GM21447 (cell line): ENCODE data around the gene CA14.
A peak's percentile ranks its signal among the peaks of the same experiment; 100 is the strongest.
"Not testable (repeated sequence)": the region's sequence is repeated elsewhere in the genome, so short reads cannot be mapped to it uniquely, and the experiment has no call there.

ENCODE experiments used
- ATAC-seq: cut with Tn5 transposase; IDR thresholded peaks from one replicate; pipeline ENCODE4 v1.9.1; 2021; ENCODE audit not compliant: unreplicated experiment

Gene CA14

DNA sequence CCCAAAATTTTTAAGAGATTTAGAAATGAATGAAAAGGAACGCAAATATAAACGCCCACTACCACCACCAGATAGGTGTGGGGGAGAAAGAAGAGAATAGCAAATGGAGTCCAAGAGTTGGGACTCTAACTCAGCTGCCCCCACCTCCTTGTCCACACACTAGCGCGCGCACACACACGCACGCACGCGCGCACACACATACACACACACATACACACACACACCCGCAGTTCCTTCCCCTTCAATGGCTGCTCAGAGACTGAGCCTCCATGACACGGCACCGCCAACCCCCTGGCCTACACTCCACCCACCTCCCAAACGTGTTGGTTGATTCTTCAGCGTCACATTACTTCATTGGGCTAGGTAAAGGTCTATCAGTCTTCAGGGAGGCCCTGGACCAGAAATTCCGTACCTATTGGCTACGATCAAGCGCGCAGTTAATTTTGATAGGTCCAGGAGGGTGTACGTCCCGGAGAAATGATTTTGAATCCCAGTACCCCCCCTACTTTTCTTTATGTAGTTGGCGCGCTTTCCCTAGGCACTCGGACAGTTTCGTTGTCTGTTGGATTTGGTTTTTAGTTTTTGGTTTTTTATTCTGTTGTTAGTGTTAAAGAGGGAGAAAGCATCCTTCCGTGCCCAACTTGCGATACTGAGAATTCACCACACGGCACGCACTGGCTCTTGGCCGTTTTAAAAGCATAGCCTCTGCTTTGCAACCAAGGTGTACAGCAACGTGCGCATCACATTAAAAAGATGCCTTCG, 21.5 kb upstream of the CA14 start, which contains the start of gene ANP32E:
TSS of gene ANP32E (minus strand) at position 261 of the 762 bp plus-strand sequence. CDS start 326 bp downstream, outside the sequence.
- ATAC-seq: peak; percentile 71

DNA sequence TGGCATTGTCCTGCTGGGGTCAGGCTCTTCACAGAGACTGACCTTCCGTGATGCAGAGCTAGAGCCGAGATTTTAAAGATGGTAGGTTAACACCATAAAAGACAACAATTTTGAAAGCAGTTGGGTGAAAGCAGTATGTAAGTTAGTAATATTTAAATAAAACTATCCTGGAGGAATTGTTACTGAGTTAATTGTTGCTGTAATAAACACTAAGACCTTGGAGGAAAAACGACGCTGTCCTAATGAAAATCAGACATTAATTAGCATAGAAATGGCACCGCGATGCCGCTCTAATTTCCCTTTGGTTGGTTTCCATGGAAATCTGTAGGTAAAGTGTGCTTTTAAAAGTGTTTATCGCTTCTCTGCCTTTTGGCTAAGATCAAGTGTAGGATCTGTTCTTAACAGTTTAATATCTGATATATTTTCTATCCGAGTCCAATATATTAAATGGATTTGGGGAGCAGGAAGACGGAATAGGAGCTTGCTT, 20.9 kb upstream of the CA14 start:
- ATAC-seq: no peak

DNA sequence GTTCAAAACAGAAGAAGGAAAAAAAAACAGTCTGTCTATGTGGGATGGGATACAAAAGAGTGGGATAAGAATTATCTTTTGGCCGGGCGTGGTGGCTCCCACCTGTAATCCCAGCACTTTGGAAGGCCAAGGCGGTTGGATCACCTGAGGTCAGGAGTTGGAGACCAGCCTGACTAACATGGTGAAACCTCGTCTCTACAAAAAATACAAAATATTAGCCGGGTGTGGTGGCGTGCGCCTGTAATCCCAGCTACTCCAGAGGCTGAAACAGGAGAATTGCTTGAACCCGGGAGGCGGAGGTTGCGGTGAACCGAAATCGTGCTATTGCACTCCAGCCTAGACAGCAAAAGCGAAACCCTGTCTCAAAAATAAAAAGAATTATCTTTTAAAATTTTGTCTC, 20.4 kb upstream of the CA14 start:
- not testable (repeated sequence) for ATAC-seq

DNA sequence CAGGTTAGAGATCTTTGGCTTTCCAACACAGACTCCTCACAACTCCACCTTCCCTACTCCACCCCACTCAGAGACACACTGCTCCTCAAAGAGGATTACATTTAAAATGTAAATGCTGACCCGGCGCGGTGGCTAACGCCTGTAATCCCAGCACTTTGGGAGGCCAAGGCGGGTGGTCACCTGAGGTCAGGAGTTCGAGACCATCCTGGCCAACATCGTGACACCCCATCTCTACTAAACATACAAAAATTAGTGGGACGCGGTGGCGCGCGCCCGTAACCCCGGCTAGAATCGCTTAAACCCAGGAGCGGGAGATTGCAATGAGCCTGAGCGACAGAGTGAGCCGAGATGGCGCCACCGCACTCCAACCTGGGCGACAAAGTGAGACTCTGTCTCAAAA, 19.8 kb upstream of the CA14 start:
- ATAC-seq: no peak

DNA sequence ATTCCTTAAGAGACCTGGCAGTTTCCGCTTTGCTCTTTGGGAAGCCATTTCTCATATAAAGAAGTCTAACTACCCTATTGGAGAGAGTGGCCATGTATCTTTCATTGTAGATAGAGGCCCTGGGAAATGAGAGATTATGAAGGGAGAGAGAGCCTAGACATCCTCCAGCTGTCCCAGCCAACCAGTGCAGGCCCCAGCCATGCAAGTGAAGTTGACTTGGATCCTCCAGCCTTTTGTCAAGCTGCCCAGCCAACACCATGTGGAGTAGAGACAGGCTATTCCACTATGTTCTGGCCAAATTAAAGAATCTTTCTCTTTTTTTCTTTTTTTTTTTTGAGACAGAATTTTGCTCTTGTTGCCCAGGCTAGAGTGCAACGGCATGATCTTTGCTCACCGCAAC, 14.6 kb upstream of the CA14 start:
- ATAC-seq: no peak

DNA sequence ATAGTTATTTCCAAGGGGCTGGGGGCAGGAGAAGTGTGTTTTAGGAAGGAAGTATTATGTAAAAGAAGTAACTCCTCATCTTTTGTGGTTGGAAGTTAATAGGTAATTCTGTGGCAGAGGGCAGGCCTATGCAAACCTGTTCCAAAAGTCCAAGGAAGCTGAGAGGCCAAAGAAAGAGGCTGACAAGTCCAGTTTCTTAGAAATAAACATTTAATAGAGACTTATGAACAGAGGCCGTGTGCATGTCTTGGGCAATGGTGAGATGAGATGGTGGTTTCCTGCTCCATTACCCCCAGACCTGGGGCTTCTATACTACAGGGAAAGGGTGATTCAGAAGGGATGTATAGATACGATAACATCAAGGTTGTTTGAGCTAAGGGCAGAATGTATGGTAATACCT, 7.6 kb upstream of the CA14 start:
- ATAC-seq: no peak

DNA sequence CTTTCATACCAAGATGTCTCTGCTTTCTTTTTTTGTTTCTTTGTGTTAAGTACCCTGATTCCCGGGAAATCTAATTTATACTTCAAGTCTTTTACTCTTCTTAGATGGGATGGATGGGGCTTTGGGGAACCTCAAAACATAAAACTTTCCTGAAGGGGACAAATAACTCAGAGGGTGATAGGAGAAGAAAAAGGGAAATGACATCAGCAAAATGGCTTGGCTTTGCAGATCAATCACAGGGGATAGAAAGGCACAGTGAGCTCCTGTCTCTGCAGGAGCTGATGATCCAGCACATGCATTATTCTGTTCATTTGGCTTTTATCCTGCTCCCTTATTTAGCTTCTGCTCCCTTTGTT, 1.4 kb upstream of the CA14 start:
- ATAC-seq: no peak

DNA sequence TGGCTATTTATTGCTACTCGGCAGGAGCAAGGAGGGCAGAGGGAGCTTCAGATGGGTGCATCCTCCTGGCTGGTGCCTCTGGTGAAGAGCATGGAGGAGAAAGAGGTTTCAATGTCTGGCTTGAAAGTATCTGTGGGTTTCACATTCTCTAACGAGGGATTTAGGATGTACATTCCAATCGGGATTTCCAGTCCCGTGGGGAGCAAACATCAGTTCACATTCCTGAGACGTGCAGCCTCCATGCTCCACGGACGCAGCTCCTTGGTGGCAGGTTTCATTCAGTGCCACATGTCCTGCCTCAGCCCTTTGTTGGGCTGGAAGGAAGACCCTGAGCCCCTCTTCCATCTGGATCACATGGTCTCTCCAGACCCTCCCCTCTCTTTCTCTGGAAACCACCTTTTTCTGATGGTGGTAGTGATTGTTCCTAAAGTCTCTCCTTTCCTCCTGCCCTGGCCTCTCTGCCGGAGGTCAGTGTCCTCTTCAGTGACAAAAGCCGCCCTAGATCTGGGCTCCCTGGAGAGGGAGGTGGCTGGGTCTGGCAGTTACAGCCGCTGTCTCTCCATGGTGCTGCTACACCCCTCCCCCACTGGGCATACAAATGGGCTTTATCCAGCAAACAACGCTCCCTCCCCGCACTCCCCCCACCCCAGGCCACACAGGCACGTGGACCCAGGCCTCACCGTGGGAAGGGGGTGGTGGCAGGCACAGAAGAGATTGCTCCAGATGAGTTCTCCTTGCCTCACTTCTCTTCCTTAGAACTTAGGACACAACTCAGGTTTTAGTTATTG, 826 bp upstream of the CA14 start:
- no peak for ATAC-seq

DNA sequence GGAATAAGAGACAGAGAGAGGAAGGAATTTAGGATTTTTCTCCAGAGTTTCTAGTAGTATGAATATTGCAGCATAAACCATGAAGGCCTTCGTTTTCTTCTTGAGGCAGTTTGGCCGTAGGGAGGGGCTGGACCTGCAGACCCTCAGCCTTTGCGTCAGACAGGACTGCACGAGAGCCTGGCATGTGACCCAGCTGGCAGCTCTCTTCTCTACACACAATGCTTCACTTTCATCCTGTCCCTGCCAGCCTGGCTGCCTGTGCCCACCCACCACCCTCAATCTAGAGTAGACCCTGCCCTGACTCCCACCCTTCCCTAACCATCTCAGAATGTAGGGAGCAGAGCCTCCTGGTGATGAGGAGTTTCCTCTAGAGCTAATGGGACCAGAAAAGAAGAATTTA, 1.6 kb downstream of the CA14 start:
- no peak for ATAC-seq

DNA sequence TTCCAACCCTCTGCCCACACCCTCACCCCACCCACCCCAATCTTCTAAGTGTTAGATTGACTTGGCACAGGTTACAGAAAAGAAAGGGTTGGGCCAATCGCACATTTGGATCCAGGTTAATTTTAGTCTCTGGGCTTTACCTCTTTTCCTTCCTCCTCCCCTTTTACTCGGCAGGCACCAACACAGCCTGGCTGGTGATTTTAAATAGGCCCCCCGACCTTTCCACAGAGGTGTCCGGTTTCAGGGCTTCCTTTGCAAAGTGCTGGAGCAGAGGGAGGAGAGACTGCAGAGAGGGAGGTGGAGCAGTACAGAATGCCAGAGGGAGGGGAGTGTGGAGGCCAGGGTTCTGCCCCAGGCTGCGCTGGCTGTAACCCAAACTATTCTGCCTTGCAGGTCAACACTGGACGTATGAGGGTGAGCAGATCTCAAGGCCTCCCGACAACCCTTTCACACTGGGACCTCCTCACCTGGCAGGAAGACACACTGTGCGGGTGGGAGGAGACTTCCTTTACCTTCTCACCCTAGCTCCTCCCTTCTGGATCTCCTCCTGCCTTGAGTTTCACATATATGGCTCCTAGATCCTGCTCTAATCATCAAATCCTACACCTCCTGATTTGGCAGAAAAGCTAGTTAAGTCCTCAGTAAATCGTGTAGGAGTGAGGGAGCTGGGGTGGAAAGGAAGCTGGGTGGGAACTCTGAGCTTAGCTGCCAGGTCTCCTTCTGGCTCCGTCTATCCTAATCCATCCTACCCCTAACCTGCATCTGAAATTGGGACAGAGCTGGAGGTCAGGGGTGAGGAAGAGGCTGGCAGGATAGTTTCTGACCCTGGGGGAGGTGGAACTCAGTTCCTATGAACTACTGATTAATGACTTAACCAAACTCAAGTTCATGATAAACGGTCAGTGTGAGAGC, 2.4 kb downstream of the CA14 start:
- ATAC-seq: no peak

DNA sequence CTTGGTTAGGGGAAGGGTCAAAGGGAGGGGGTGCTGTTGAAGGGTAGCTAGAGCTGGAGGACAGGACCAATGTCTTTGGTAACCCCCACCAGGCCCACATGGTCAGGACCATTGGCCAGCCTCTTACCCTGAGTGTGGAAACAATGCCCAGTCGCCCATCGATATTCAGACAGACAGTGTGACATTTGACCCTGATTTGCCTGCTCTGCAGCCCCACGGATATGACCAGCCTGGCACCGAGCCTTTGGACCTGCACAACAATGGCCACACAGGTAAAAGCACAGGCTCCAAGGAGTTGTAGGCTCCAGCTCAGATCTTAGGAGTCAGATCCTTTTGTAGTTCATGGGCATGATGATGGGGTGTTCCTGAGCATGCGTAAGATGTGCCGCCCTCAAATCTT, 3.8 kb downstream of the CA14 start:
- ATAC-seq: no peak

DNA sequence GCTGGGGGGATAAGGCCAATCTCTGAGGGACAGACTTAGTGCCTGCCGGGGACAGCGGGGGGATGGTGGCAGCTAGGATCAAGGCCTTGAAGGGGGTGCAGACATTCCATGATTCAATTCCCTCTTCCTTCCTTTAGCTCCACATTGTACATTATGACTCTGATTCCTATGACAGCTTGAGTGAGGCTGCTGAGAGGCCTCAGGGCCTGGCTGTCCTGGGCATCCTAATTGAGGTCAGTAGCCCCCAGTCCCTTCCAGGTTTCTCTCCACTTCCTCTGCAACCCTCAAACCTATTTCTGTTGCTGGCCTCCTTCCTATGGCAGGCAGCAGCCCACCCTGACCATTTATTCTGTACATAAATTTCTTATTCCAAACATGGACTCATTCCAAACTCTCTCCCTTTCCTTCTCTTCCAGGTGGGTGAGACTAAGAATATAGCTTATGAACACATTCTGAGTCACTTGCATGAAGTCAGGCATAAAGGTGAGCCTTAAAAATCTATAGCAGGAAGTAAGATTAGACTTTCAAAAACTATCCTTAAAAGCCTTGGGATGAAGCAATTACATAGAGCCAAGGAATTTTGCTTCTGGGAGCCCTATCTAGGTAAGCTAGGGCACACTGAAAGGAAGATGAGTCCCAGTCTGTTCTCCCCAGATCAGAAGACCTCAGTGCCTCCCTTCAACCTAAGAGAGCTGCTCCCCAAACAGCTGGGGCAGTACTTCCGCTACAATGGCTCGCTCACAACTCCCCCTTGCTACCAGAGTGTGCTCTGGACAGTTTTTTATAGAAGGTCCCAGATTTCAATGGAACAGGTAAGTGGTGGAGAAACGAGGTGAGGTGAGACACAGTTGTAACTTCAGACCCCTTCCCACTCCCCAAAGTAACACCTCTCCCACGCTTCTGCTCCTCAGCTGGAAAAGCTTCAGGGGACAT, 5.1 kb downstream of the CA14 start:
- ATAC-seq: no peak

DNA sequence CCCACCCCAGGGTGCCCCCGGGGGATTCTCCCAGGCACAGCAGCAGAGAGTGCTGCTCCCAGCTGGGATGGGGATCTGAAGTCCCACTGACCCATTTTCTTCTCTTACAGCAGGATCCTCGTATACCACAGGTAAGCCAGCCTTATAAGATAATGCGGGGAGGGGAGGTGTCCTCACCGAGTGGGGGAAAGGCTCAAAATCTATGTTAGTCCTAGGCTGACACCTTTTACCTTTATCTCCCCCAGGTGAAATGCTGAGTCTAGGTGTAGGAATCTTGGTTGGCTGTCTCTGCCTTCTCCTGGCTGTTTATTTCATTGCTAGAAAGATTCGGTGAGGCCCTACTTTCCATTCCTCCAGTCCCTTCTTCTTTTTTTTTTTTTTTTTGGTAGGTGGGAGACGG, 6.0 kb downstream of the CA14 start:
- ATAC-seq: no peak

DNA sequence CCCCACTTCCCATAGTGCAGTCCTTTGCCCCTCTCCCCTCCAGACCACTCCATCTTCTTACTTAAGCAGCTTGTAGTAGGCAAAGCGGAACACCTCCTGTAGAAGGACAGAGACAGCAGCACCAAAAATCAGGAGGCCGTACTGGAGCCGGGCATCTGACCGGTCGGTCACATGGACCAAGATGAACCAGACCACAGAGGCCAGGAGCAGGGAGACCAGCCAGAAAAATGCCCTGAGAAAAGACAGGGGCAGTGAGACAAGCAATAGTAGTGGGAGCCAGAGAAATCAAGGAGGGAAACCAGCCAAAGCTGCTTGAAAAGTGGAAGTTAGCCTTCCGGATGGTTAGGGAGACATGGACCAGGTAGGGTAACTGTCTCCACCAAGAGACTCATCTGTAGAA, 10.3 kb downstream of the CA14 start:
- no peak for ATAC-seq

DNA sequence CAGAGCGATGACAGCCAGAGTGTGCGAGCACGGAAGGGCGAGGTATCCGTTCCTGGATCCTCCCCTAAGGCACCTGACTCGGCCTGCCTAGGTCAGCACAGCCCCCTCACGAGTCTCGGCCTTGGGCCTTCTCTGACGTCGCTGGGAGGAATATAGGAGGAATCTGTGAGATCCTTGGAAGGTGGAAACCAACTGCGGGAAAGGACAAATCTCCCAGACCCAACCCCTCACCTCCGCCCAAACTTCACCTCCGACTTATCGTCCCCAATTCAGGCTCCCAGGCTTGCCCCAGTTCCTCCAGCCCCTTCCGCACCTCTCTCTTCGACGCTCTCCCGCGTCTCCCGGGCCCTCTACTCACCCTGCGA, 10.7 kb downstream of the CA14 start:
- peak; percentile 11 for ATAC-seq

DNA sequence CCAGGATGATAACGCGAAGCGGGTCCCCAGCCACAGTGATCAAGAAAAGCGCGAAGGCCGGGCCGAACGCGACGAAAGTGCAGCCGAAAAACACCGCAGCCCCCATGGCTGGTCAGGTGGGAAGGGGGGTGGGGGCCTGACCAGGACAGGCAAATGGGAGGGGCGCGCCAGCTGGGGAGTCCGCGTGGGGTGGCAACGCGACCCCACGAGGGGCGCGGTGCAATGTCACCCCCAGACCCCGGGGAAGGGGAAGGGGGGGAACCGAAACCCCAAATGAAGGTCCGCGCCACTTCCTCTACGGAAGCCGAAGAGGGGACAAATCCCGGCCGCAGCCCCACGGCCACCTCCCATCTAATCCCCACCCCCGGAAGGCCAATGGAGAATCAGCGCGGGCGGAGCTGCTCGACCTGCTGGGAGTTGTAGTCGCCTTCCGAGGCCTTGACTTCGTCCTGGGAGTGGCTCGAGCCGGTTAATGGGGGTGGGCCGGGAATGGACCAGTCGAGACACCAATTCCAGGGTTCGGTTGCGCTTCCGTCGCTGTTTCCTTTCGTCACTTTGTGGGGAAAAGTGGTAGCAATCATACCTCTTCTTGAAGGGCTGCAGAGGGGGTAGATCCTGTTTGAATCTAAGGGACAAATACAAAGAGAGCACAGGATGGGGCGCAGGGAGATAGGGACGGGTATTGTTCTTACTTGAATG, 11.3 kb downstream of the CA14 start, which contains the start of gene APH1A:
TSS of gene APH1A (minus strand) at position 312 of the 699 bp plus-strand sequence. CDS start at position 106, 206 bp downstream.
- peak; percentile 88 for ATAC-seq

DNA sequence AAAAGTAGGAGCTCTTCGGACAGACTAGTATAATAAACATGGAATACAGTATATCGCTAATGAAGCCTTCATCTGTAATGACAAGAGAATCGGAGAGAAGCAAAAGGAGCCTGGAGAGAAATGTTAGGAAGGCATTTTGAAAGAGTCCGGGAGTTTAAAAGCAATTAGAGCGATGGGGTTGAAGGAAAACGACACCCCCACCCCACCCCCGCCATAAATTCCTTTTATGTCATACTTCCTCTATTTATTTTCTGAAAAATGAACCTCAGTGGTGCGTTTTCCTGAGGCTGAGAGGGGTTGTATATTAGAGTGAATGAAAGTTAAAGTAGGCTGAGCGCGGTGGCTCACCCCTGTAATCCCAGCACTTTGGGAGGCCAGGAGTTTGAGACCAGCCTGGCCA, 11.9 kb downstream of the CA14 start:
- ATAC-seq: no peak

DNA sequence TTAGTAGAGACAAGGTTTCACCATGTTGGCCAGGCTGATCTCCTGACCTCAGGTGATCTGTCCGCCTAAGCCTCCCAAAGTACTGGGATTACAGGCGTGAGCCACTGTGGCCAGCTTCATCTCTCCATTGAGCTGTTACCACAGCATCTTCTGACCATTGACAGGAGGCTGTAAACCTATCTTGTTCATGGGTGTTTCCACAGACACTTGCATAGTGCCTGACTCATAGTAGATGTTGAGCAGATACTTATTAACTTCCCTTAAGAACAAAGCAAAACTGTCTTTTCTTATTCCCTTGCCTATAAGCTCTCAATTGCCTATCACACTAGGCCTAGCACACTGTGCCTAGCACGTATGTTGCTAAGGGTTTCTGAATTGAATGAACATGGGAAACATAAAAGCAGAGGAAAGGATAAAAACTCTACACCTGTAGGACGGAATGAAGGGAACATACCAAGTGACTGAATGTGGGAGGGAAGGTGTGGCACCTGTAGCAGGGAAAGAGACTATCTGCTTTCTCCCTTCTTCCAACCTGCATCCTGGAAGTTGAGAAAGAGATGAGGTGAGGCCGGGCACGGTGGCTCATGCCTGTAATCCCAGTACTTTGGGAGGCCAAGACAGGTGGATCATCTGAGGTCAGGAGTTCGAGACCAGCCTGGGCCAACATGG, 13.9 kb downstream of the CA14 start:
- ATAC-seq: no peak

DNA sequence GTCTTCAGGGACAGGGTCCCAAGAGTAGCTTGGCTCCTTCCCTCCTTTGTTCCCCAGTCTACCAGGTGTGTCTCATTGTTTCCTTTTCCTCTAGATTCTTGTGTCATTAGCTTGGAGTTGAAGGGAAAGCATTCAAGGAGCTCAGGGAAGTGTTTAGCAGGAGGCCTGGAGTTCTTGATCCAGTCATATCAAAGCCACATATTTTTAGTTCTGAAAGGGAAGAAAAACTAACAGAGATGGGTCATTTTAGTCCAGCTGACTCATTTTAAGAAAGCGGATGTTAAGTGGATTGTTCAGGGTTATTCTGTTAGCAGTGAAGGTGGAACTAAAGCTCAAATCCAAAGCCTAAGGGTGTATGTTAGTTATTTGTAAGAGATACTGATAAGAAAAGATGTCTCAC, 15.7 kb downstream of the CA14 start:
- no peak for ATAC-seq
